ENCODE measurements around the gene SMIM24.
"Not testable (repeated sequence)": the region's sequence is repeated elsewhere in the genome, so short reads cannot be mapped to it uniquely, and the experiment has no call there.

SMIM24 gene

DNA sequence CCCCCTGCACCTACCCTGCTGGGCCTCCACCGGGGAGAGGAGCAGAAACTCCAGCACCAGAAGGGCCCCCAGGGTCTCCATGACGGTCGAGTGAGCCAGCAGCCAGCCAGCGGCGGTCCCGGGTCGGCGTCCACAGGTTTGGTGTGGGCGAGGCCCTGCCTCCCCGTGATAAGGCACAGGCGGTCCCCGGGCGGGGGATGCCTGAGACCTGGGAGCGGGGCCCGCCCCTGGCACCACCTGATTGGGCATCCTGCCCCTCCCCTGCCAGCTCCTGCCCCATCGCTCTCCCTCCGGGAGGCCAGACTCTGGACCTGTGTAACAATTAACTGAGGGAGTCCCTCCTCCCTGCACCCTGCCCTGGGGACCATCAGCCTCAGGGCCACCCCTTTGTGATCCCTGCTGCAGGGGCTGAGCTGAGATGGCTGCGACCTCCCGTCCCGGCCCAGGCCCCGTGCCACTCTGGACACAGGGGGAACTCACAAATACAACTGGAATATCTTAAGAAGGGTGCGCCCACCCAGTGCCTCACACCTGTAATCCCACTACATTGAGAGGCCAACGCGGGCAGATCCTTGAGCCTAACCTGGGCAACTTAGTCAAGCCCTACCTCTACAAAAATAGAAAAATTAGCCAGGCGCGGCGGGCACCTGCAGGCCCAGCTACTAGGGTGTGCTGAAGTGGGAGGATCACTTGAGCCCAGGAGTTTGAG, at the start of gene SMIM24:
Gene SMIM24 (minus strand): TSS at position 143 of the 709 bp plus-strand sequence. CDS start 62 bp downstream, at position 81.
- DNase-seq (ENCODE audit: extremely low spot score, insufficient read length, low read depth) (no peak), FAIRE-seq (no peak)

DNA sequence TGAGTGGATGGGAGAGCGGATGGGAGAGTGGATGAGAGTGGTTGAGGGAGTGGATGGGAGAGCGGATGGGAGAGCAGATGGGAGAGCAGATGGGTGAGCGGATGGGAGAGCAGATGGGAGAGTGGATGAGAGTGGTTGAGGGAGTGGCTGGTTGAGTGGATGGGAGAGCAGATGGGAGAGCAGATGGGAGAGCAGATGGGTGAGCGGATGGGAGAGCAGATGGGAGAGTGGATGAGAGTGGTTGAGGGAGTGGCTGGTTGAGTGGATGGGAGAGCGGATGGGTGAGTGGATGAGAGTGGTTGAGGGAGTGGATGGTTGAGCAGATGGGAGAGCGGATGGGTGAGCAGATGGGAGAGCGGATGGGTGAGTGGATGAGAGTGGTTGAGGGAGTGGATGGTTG, 49.0 kb upstream of the SMIM24 start:
- DNase-seq (ENCODE audit: extremely low spot score, insufficient read length, low read depth); FAIRE-seq: not testable (repeated sequence)

DNA sequence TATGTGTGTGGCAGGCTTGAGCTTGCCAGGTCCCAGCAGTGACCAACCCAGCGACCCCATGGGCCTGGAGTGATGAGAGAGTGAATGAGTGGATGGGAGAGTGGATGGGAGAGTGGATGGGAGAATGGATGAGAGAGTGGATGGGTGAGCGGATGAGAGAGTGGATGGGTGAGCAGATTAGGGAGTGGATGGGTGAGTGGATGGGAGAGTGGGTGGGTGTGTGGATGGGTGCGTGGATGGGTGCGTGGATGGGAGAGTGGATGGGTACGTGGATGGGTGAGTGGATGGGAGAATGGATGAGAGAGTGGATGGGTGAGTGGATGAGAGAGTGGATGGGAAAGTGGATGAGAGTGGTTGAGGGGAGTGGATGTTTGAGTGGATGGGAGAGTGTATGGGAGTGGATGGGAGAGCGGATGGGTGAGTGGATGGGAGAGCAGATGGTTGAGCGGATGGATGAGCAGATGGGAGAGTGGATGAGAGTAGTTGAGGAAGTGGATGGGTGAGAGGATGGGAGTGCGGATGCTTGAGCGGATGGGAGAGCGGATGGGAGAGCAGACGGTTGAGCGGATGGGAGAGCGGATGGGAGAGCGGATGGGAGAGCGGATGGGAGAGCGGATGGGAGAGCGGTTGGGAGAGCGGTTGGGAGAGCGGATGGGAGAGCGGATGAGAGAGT, 48.4 kb upstream of the SMIM24 start:
- DNase-seq (ENCODE audit: extremely low spot score, insufficient read length, low read depth) (no peak), FAIRE-seq (no peak)

DNA sequence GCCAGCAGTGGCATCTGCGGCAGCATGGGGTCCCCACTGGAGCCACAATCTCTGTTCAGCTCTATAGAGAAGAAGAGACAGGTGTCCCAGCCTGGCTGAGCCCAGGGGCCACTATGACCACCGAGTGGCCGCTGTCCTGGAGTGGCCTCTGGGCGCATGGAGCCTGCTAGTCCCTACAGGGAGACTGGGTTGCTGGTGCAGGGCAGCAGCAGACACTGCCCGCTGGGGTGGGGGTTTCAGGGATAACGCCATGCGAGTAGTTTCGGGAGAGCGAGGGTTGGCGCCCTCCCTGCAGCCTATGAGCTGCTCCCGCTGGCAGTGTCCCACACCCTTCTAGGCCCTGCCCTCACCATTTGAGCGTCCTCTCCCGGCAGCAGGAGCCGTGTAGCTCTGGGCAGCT, 47.8 kb upstream of the SMIM24 start:
- FAIRE-seq (no peak), DNase-seq (ENCODE audit: extremely low spot score, insufficient read length, low read depth) (no peak)

DNA sequence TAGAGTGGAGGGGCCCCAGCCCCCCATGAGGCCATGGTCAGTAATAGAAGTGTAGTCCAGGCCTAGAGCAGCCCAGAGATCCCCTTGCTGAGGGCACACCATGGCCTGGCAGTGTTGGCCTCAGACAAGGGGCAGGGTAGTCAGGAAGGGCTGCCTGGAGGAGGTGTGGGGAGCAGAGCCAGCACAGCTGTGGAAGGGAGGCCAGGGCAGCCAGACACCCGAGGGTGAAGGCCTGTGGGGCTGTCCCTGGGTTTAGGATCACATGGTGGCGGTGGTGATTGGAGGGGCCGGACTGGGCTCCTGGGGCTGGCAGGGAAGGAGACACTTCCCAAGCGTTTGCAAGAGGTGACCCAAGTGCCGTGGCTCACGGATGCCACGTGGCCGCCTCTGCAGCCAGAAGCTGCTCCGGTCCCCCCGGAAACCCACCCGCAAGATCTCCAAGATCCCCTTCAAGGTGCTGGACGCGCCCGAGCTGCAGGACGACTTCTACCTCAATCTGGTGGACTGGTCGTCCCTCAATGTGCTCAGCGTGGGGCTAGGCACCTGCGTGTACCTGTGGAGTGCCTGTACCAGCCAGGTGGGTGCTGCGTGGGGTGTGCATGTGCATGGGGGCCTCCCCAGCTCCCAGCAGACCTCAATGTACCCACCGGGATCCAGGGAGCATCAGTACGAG, 47.0 kb upstream of the SMIM24 start:
- DNase-seq (ENCODE audit: extremely low spot score, insufficient read length, low read depth) (no peak), FAIRE-seq (no peak)

DNA sequence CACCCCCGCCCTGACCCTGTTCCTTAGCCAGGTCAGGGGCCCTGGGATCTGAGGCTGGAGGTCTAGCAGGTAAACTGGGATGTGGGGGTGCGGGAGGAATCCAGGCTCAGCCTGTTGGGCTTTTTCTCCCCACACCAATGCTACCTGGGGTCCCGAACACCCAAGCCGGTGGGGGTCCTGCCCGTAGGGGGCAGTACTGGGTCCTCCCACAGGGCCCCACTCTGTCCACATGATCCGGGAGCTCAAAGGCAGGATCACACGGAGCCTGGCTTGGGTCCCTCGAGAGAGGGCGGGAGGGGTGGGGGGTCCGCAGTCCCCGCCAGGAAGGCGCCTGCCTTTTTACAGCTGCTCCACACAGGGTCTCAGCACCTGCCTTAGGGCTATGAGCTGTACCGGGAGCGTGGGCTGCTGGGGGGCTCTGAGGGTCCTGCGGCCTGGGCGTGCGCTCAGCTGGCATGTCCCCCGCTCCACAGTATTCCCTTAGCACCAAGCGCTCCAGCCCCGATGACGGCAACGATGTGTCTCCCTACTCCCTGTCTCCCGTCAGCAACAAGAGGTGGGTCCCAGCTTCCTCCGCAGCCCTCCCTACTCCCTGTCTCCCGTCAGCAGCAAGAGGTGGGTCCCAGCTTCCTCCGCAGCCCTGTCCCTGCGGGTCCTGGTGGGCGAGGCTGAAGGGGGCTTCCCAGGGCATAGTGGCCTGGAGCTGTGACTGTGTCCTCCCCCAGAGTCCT, 46.3 kb upstream of the SMIM24 start:
- no peak for FAIRE-seq
- no peak for DNase-seq (ENCODE audit: extremely low spot score, insufficient read length, low read depth)

DNA sequence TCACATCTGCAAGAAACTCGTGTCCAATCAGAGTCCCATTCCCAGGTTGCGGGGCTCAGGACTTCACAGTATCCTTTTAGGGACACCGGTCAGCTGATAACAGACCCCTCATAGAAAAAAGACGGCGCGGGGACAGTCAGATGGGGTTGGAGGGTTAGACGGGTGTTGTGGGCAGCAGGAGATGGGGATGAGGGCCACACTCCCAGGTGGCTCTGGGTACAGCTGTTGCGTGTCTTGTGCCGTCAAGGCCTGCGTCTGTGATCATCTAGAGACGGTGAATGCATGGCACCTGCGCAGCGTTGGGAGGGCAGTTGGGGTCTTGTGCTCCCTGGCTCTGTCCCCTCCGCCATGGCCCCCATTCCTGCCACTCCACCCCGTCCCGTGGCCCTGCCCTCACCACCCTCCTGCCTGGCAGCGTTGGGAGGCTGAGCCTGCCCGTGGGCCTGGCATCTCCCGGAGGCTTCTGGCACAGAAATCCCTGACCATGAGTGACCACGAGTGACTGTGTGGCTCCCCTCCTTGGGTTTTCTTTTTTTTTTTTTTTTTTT, 44.7 kb upstream of the SMIM24 start:
- DNase-seq (ENCODE audit: extremely low spot score, insufficient read length, low read depth) (no peak), FAIRE-seq (no peak)

DNA sequence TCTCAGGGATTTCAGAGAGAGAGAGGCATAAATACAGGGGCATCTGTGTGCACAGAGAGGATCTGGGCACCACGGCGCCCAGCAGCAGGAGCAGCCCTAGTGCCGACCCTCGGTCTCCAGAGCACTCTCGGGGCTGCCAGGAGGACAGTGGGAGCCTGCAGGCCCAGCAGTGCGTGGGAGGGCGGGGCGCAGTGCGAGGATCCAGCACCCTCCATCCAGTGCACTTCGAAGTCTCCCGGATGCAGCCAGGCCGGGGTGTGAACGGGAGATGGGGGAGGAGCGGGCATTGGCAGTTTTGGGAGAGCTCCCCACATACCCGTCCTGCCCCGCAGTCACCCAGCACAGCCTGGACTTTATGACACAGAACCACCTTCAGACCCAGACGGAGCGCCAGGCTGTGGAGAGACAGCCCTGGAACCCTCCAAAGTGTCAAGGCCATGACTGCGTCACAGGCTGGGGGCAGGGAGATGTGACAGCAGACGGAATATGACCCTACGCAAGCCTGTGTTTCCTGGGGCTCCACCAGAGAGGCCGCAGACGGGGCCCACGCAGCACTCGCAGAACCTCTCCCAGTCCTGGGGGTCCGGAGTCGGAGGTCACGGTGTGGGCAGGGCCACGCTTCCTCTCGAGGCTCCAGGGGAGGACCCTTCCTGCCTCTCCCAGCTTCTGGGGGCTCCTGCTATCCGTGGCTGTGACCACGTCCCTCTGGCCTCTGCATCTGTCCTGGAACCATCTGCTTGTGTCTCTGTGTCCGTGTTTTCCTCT, 43.9 kb upstream of the SMIM24 start:
- DNase-seq (ENCODE audit: extremely low spot score, insufficient read length, low read depth) = no peak
- FAIRE-seq = no peak

DNA sequence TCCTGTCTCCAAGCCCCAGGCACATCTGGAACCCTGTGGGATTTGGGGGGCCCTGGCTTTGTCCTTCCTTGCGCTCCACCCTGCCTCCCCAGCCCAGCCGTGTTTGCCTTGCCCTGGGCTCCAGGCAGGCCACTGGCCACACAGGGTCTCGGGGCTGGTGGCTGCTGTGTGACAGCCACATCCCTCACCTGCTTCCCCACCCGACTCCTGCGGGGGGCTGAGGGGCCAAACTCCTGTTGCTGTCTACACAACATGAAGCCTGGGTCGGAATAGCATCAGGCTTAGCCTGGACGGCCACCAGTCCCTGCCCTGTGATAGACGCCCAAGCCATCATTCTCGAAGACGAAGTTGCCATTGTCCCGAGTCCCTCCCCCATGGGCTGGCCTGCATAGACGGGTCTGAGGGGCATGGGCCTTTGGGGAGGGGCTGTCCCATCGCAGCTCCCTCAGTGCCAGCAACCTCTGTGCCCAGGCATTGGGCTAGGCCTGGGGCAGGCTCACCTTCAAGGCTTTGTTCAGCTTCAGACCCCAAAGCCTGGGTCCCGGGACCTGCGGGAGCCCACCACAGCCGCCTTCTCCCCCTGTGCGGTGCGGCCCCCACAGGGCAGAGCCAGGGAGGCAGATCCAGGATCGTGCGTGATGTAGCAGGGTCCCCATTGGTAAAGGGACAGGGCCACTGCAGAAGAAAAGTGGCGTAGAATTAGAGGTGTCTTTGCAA, 43.2 kb upstream of the SMIM24 start:
- FAIRE-seq (no peak), DNase-seq (ENCODE audit: extremely low spot score, insufficient read length, low read depth) (no peak)

DNA sequence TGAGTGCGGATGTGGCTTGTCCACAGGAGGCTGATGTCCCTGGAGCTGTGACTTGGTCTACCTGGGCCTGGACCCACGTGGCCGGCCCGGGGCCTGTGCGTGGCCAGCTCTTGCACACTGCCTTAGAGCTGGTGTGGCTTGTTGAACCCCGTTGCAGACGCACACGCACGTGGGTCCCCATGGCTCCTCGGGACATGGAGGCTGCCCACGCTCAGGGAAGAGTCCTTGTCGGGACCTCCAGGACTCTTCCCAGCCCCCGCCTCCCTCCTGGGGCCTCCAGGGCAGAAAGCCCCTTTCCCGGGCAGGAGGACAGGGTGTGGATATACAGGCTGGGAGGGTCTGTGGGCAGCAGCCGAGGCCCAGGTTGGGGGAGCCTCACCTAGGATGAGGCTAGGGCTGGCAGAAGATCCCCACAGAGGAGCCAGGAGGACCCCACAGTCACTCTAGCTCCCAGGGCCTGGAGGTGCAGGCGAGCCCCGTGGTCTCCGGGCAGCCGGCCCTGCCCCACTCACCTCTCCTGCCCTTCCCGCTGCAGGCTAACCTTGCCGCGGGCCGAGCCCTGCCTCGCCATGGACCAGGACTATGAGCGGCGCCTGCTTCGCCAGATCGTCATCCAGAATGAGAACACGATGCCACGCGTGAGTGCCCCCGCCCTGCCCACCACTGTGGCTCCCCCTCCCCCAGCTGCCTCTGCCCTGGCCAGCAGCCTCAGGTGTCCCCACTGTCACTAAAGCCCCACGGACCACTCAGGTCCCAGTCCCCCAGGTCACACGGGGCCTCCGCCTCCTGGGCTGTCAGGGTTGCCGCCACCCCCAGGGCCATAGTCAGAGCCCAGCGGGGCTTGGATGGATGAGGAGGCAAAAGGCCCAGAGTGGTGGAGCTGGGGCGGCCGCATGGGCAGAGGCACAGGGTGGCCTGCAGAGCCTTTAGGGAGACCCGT, 42.4 kb upstream of the SMIM24 start:
- no peak for DNase-seq (ENCODE audit: extremely low spot score, insufficient read length, low read depth)
- no peak for FAIRE-seq

DNA sequence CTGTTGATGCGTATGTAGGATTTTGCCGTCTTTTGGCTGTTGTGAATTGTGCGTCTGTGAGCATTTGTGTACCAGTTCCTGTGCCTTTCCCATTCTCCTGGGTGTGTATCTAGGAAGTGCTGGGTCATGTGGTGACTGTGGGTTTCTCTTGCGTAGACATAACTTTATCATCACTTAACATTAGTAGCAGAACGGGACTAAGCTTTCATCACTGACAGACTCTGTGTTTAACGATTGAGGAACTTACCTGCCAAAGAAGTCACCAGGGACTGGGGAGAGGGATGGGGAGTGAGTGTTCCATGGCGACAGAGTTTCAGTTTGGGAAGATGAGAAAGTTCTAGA, 40.8 kb upstream of the SMIM24 start:
- no peak for FAIRE-seq
- no peak for DNase-seq (ENCODE audit: extremely low spot score, insufficient read length, low read depth)

DNA sequence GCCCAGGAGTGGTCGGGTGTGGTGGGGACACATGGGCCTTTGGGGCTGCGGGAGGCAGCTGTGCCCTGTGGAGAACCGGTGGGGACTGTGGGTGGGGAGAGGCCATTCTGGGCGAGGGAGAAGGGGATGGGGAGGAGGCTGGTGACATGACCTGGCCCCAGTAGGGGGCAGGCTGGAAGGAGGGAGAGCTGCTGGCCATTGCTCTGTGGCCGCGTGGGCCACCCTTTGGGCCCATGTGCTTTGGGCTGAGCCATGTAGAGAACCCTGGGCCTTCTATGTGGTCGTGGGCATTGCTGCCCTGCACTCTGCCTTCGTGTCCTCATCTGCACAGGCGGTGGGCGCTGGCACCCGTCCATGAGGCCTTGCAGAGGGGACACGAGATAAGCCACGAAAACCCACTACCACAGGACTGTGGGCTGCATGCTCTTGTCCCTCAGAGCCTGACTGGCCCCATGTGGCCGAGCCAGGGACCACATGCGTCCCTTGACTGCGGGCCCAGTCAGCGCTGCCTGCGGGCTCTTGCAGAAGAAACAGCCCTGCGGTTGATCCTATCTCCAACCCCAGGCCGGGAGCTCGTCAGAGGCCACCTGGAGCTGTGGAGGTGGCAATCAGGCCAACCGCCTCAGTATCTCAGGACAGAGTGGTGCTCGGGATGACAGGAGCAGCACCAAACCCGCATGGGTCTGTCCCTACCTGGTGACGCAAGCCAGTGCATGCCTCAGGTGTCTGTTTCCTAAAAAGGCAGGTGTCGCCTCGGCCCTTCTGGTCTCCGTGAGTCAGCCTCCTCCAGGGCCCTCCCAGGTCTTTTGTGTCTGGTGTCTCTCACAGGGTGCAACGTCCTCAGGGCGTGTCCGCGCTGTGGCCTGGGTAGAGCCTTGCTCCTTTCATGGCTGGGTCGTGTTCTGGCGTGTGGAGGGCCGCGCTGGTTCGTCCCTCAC, 40.1 kb upstream of the SMIM24 start:
- FAIRE-seq = no peak

DNA sequence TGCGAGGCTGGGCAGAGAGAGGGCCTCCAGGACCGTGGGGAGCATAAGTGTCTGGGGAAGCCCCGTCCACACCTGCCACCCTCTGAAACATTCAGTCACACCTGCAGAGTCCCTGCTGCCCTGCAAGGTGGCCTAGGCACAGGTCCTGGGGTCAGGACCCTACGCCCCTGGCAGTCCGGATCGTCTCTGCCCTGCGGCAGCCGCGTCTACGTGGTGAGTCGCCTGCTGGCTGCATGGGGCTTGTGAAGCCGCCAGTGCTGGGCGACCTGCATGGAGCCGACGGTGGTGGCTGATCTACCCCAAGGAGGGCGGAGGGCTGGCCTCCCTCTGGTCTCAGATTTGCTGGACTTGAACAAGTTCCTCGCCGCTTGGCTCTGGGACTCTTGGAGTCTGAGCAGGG, 38.8 kb upstream of the SMIM24 start:
- DNase-seq (ENCODE audit: extremely low spot score, insufficient read length, low read depth) (no peak), FAIRE-seq (no peak)

More for the DNA sequence above, 40.1 kb upstream of the SMIM24 start:
- DNase-seq (ENCODE audit: extremely low spot score, insufficient read length, low read depth) = no peak

DNA sequence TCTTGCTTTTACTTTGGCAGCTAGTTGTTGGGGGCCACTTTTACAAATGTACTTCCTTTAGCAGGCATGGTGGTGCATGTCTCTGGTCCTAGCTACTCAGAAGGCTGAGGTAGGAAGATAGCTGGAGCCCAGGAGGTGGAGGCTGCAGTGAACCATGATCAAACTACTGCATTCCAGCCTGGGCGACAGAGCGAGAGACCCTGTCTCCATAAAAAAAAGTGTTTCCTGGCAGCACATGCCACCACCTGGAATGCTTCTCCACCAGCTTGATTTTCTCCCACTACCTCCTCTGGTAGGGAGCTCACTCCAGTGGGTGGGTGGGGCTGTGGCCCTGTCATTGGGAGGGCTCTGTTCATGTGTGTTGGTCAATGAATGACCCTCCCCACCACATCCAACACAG, 38.3 kb upstream of the SMIM24 start:
- no peak for DNase-seq (ENCODE audit: extremely low spot score, insufficient read length, low read depth)
- FAIRE-seq = no peak

DNA sequence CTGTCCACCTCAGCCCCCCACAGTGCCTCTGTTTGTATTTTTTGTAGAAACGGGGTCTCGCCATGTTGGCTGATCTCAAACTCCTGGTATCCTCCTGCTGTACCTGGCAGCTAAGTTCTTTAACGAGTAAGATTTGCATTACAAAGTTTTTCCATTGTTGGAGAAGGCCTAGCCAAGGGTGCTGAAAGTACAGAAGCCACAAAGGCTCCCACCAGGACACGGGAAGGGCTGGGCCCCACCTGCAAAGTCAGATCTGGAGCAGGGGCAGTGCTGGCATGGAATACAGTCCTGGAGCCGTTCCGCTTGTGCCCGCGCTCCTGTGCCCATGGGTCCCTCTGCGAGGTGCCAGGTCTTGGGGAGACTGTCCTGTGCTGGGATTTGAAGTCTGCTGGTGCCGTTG, 37.9 kb upstream of the SMIM24 start:
- FAIRE-seq (no peak), DNase-seq (ENCODE audit: extremely low spot score, insufficient read length, low read depth) (no peak)

DNA sequence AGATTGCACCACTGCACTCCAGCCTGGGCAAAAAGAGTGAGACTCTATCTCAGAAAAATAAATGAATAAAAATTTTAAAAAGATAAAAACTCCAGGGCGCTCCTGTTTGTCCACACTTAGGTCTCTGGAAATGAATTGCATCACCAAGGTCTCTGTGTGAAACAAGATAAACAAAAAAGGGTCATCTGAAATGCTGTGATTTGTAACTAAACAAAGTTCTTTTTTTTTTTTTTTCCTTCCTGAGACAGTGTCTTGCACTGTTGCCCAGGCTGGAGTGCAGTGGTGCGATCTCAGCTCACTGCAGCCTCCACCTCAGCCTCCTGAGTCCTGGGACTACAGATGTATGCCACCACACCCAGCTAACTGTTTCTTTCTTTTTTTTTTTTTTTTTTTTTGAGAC, 37.3 kb upstream of the SMIM24 start:
- FAIRE-seq (no peak), DNase-seq (ENCODE audit: extremely low spot score, insufficient read length, low read depth) (no peak)

DNA sequence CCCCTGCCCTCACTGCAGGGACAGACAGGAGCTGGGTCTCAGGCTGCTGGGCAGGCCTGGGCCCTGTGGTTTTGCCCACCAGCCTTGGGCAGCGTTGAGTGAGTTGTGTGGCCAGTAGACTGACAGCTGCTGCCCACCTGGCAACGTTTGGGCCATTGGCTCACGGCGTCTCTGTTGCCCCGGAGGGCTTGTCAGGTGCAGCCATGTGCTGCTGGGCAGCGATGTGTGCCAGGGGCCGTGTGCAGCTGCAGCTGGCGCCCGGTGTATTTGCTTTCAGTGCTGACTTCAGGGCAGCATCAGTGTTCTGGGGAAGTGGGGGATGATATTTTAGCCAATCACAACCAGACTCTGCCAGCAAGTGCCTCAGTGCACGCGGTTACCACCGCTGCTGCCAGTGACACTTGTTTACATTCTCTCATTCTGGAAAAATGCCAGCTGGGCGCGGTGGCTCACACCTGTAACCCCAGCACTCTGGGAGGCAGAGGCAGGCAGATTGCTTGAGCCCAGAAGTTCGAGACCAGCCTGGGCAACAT, 36.4 kb upstream of the SMIM24 start:
- FAIRE-seq = no peak
- DNase-seq (ENCODE audit: extremely low spot score, insufficient read length, low read depth) = no peak
